Right kidney (tissue), 1 donor: ENCODE measurements around the gene CTNND2.
"Not testable (repeated sequence)": the region's sequence is repeated elsewhere in the genome, so short reads cannot be mapped to it uniquely, and the experiment has no call there.

Experiments
- DNase-seq: peaks from one replicate; pipeline ENCODE4 v3.0.0-alpha.2; 2016

The CTNND2 gene

GRCh38 chr5:11863911-11864310, 40.3 kb downstream of the CTNND2 start:
- DNase-seq: no peak

DNA sequence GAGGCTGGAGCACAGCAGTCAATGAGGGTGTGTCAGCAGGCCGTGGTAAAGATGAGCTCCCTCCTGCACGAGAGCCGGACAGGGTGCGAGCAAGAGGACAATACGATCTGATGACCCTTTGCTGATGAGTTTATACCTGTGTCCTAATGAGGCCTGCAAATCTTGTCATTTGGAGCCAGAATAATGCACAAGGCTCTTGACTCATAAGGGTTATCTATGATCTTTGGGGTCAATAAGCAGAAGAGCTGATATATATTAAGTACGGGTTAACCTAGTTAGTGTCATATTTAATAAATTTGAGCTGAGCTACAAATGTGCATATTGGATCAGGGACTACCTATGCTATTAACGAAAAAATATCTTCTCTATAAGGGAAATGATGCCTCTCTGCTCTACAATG, 46.9 kb downstream of the CTNND2 start:
- no peak for DNase-seq

GRCh38 chr5:11854936-11855335, 49.3 kb downstream of the CTNND2 start:
- DNase-seq: no peak

DNA sequence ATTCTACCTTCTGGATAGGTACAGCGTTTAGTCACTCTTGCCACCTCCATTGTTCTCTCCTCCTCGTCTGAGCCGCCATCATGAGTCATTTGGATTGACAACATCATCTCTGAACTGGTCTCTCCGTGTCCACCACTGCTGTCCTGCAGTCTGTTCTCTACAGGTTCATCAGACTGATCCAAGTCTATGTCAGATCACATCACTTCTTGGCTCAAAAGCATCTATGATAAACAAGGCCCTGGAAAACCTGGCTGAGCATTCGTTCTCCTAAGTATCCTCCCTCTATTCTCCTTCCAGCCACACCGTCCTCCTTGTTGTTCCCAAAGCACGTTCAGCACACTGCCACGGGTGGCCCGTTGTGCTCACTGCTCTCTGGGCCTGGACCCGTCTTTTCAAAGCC, 50.5 kb downstream of the CTNND2 start:
- no peak for DNase-seq

DNA sequence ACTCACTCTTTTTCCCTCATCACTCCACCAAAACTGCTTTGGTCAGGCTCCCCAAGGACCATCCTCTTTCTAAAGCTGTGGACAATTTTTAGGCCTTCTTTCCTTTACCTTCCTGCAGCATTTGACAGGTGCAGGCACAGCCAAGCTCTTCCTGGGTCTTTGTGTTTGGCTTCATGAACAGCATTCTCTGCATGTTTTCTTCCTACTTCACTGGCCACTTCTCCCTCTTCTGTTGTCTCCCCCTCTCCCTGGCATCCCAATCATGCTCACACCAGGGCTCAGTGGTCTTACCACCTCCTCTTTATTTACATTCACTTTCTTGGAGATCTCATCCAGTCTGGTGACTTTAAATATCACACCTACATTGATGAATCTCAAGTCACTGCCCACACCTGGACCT, 51.1 kb downstream of the CTNND2 start:
- DNase-seq: no peak

GRCh38 chr5:11852717-11853087, 51.5 kb downstream of the CTNND2 start:
- no peak for DNase-seq

DNA sequence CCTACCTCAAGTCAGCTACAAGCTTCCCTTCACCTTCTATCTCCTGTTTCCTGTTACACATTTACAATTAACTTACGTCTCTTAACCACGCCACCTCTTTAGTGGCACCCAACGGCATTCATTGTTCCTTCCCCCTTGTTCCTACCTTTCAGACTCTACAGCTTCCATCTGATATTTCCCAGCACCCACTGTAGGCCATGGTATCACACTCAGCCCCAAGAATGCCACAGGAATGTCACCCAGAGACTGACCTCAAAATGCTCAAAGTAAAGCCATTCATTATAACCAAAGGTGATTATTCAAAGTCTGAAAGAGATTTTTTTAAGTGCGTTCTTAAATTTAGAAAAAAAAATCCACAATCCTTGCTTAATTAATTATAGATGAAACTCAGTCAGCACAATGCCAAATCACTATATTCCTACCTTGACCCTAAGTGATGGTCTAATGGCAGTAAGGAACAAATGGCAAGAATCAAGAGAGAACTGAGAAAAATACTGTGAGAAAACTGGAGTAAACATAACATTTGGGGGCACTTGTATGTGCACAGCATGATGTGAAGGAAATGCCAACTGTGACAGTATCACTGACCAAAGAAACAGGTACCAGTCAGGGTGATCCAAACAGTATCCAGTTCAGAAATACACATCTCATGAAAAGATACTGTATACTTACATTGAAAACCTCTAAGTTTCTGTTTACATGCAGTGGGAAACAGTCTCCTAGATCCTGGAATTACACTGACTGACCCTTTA, 52.1 kb downstream of the CTNND2 start:
- no peak for DNase-seq

DNA sequence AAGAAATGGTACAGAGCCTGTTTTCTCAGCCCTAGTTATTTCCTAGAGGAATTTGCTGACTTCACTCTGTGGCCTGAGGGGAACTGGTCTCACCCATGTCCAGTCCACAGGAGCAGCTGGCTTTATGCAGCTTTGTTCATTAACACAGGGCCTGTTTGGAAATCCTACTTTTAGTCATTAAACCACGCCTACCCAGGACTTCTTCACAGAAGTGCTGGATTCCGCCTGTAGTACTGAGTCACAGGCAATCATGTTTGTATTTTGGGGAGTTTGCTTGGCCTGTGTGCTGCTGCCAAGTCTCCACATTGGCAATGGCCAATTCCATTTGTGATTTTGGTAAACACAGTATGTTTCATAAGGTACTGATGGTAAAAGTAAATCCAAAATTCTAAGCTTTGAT, 52.8 kb downstream of the CTNND2 start:
- no peak for DNase-seq

- DNase-seq: not testable (repeated sequence)
Measured at GRCh38 chr5:11828566-11828965, 75.7 kb downstream of the CTNND2 start.

DNA sequence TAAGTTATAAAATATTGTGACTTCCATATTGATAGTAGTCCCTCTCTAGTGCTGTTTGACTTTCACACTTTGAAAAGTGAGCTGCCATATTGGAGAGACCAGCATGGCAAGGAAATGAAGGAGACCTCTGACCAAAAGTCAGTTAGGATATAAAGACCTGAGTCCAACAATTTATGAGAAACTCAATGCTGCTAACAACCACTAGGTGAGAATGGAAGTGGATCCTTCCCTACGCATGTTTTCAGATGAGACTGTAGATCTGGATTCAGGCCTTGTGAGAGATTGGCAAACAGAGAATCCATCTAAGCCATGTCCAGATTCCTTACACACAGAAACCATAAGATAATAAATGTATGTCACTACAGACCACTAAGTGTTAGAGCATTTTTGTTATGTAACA, 81.6 kb downstream of the CTNND2 start:
- DNase-seq: no peak

DNA sequence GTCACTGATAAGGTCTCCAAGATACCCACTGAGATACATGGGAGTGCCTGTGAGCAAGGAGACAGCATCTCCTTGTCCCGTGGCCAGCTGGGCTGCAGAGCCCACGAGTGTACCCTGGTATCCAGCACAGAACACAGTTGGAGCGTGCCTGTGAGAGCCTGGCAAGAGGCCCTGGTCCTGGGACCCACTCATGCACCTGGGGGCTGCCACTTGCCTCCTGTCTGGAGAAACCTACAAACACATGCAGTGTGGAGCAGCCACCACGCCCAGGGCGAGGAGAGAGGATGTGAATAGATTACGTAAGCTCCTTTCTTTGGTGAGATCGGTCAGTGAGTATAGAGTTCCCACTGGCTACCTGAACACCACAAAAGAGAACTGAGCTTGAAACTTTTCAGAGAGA, 88.3 kb downstream of the CTNND2 start:
- DNase-seq: no peak

DNA sequence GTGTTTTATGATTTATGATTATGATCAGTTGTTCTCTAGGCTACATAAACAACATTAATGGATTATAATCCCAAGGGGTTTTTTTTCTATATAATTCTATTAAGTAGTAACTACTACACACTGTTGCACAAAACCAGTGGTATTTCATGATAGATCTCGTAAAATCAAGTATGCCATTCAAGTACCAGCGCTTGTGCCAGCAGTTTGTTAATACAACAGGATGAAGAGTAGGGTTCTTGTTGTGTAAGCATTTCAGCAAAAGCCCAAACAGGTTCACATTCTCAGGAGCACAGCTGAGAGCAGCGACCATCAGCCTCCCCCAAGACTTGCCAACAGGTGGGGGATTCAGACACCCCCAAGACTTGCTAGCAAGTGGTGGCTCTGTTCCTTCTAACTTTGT, 88.8 kb downstream of the CTNND2 start:
- no peak for DNase-seq

DNA sequence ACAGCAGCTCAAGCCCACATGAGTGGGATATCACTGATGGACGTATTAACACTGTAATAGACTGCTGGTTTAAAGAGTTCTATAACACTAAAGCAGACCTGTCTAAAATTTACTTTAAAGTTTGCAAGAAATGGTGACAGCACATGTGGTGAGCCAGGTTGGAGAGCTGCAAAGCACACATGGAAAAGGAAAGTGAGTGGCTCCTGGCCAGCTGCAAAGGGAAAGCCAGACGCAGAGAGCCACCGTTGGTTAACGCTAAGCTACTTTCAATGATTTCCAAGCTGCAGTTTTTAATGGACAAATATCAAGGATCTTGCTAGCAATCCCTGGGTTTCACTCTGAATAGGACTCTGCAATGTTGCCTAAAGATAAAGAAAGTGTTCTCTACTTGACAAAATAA, 89.9 kb downstream of the CTNND2 start:
- no peak for DNase-seq

DNA sequence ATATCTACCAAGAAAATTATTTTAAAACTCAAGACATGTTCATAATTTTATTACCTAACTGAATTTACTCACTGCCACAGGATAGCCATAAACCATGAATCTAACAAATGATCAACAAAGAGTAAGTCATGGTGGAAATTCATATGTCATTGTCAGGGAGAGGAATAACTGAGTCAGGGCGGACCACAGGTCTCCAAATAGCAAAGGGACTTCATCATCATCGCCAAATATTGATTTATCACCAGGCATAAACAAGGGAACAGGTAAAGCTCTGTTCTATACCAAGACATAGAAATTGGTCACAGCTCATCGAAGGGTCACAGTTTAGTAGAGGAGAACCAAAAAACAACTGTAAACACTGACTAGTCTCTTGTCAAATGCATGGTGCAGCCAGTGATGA, 94.8 kb downstream of the CTNND2 start:
- DNase-seq: no peak

DNA sequence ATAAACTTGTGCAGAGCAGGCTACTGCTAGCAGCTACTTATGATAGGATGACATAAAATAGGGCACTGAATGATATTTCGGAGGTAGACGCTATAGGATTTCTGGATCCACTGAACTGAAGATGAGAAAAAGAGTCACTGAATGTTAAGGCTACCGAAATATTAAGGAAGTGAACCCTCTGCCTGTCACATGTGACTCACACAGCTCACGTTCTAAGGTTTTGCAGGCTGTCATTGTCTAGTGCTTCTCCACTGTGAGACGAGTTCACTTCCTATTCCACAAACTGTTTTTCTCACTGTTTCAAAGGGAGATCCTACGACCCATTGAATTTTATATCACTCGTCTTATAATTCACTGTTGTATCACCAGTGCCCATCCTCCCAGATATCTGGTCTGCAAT, 100.8 kb downstream of the CTNND2 start:
- DNase-seq: no peak

DNA sequence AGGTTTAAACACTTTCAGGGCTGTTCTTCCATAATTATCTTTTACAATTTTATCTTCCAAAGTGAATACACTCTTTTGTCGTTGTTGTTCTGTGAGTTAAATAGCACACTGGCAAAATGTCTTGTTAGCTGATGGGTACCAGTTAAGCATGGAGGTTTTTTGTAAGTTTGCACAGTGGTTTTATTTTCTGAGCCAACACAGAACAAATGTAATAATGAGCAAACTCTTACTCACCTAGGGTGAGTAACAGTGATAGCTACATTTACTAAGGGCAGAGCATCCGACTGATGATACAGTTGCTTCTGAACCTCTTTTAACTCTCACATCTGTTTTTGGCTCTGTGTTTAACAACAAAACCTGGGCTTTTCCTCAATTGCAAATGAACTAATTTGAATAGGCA, 103.2 kb downstream of the CTNND2 start:
- DNase-seq: no peak

DNA sequence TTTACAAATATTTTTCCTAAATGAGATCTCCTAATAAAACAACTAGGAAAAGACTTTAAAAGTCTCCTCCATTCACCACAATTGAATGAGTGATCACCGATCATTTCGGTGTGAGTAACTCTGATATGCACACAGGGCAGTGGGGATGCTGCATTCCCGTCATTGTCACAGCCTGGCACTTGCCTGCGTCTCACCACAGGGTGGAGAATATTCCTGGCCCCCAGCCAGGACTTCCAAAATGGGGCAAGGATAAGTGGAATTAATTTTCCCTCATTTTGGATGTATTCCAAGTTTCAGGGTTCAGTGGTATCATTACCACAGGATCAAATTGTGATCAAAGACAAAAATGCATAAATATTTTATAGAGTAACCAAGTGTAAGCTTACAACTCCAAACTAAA, 107.1 kb downstream of the CTNND2 start:
- no peak for DNase-seq

GRCh38 chr5:11793396-11793795, 110.8 kb downstream of the CTNND2 start:
- DNase-seq: no peak

- no peak for DNase-seq
Measured at GRCh38 chr5:11792621-11793020, 111.6 kb downstream of the CTNND2 start.

DNA sequence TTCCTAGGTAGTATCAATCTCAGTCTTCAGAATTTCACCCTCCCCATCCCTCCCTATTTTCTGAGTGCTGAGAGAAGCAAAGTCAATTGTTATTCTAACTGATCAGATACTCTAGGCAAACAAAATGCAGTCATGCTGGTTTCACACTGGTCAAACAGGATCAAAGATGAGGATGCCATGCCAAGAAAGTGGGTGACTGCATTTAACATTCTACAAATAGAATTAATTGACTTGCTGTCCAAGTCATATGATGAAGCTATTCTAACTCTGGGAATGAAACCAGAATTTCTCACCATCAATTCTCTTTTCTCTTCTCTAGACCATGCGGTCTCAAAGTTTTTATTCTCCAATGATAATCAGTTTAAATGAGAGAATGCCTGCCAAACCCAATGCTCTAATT, 112.5 kb downstream of the CTNND2 start:
- DNase-seq: no peak

DNA sequence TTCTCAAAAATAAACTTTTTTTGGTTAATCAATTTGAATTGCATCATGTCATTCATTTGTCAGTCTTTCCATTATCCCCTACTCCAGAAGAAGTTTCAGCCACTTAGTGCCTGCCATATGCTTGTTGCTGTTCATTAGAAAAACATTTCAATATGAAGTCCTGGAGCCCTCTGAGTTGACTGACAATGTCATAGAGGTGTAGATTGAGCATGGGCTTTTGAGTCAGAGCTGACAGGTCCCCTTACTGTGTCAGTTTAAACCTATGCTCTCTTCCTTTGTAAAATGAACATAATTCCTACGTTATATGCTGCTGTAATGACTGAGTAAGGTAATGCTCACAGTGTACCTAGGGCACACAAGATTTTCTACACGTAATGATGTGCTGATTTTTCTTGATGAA, 114.0 kb downstream of the CTNND2 start:
- no peak for DNase-seq

DNA sequence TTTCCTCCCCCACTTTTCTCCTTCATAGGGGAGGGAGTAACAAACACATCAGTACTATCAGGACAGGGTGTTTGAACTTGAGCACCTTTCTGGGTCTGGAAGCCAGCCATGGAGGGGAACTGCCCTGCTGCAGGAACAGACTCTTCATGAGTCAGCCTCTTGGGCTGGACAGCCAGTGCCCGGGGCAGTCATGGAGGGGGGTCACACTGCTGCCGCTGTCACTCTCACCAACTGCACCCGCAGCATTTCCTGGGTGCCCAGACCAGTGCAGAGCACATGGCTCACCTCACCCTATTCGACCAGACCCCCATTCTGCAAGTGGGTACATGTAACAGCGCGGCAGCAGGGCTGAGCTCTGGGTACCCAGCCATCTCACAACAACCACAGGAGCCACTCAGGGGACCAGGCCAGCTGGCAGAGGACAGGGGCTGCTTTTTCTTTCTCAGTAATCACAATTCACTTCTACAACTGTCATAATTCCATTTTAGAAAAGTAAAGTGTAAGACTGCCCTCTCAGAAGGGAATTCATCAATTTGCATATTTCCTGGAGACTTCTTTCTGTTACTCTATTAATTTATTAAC, 118.4 kb downstream of the CTNND2 start:
- no peak for DNase-seq

DNA sequence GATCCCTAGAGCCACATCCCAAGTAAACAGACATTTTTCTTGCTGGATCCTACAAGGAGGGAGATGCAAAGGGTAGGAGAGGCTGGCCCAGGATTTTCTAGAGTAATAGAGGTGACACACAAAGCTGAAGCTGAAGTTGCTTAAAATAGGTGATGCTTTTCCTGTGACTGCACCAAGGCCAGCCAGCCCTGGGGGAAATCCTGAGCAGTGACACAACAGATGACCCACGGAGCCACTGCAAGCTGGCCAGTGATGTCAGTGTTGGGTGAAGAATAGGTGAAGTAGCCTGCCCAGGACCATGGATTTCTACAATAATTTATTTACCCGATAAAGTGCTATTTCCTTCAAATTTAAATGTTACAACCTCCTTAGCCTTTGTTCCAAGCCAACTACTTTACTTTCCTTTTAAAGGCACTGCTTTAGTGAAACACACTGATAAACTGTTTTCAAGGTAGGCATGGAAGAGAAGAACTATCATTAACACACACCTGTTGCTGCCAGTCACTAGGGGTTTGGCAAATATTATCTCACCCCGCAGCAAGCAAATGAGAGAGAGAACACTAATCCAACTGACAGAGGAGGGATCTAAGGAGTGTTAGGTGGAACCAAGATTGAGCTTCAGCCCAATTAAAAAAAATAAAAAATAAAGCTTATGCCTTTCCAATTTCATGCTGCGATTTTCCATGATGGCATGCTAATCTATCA, 123.5 kb downstream of the CTNND2 start:
- no peak for DNase-seq

GRCh38 chr5:11777096-11777495, 127.2 kb downstream of the CTNND2 start:
- DNase-seq: no peak
